GM12878 (cell line): ENCODE results near the gene UPK1B. TPM values are rescaled to one million over a fixed set of nuclear protein-coding genes. Genes with fewer than 3 reads are reported as not detected.

Experiments
- ATAC-seq: fragments of 200-7000 bp; cut with Tn5 transposase; 3 replicates; pipeline ENCODE4 v1.9.1; 2020; ENCODE audit warnings: mild to moderate bottlenecking, moderate library complexity
- BruUV-seq: library from RNA; stranded (reverse); fragments of 400-500 nt; replicated peaks from 2 replicates; lab custom pipeline; 2021; lab: Mats Ljungman, UMichigan
- CTCF ChIA-PET: fragments of 300-600 bp; sonication (Branson Sonifier 250); formaldehyde crosslinking; extraction: SDS; loops from one replicate; lab custom pipeline; 2021; ENCODE audit warnings: inconsistent platforms; lab: Yijun Ruan, JAX
- POLR2A ChIA-PET: fragments of 350-600 bp; formaldehyde crosslinking; extraction: SDS; loops from one replicate; lab custom pipeline; 2021; ENCODE audit warnings: inconsistent platforms; lab: Charles Lee
- RAD21 ChIA-PET: fragments of 300-600 bp; sonication (Branson Sonifier 250); formaldehyde crosslinking; loops from one replicate; lab custom pipeline; 2023; ENCODE audit warnings: antibody characterized with exemption; ENCODE audit not compliant: unreplicated experiment; lab: Charles Lee
- SMC1A ChIA-PET: fragments of 300-600 bp; sonication (Branson Sonifier 250); formaldehyde crosslinking; loops from one replicate; lab custom pipeline; 2023; ENCODE audit not compliant: unreplicated experiment, uncharacterized antibody; lab: Charles Lee
- DNase-seq: peaks from one replicate; pipeline ENCODE4 v3.0.0-alpha.2; 2011; ENCODE audit warnings: low read depth, low spot score
- FAIRE-seq: peaks from 3 replicates; lab custom pipeline; 2011; peaks lifted over from hg19 to GRCh38; lab: Jason Lieb, UNC
- H2AFZ ChIP-seq: 2 replicates; pipeline ENCODE4 v1.6.0; 2011; ENCODE audit warnings: low read depth, low read length, control low read depth; ENCODE audit not compliant: control insufficient read depth
- H3K27ac ChIP-seq: 2 replicates; pipeline ENCODE4 v1.5.1; 2011; ENCODE audit warnings: control low read depth; ENCODE audit not compliant: control insufficient read depth, insufficient read depth
- H3K27me3 ChIP-seq, 2 experiments: replicated peaks in 1 of 2; 2 replicates each; pipeline versions ENCODE4 v1.6.0 to v1.6.1; 2011; ENCODE audit warnings: low read length in 1 of 2; ENCODE audit not compliant: control insufficient read depth in 2 of 2, insufficient read depth in 2 of 2
- H3K36me3 ChIP-seq, 2 experiments: 2 replicates each; pipeline ENCODE4 v1.5.1; 2011; ENCODE audit warnings: low read length in 1 of 2; ENCODE audit not compliant: control insufficient read depth in 2 of 2, insufficient read depth in 2 of 2
- H3K4me1 ChIP-seq: 2 replicates; pipeline ENCODE4 v1.6.1; 2011; ENCODE audit warnings: mild to moderate bottlenecking, low read length, moderate library complexity, mixed read lengths; ENCODE audit not compliant: control insufficient read depth, insufficient read depth
- H3K4me2 ChIP-seq: 2 replicates; pipeline ENCODE4 v1.6.0; 2011; ENCODE audit warnings: control low read depth; ENCODE audit not compliant: control insufficient read depth, insufficient read depth
- H3K4me3 ChIP-seq: fragments of 200-600 bp; sonication (generic); 2 replicates; pipeline ENCODE4 v1.5.1; 2016
- H3K79me2 ChIP-seq: 2 replicates; pipeline ENCODE4 v1.6.0; 2011; ENCODE audit warnings: low read length; ENCODE audit not compliant: control insufficient read depth, insufficient read depth
- H3K9ac ChIP-seq: 2 replicates; pipeline ENCODE4 v1.8.0; 2011; ENCODE audit warnings: low read length, control low read depth, mixed read lengths; ENCODE audit not compliant: control insufficient read depth, insufficient read depth
- H3K9me3 ChIP-seq: replicated peaks from 3 replicates; pipeline ENCODE4 v1.5.1; 2011; ENCODE audit warnings: mild to moderate bottlenecking, low read length; ENCODE audit not compliant: control insufficient read depth, insufficient read depth
- H4K20me1 ChIP-seq: 2 replicates; pipeline ENCODE4 v1.6.0; 2011; ENCODE audit not compliant: control insufficient read depth, insufficient read depth
- BRCA1 ChIP-seq: IDR thresholded peaks from 2 replicates; pipeline ENCODE4 v1.6.1; 2011; ENCODE audit warnings: low read depth, low read length, improper control_type of control experiment
- EP300 ChIP-seq, 2 experiments: fragments of 150-350 bp in 1 of 2; IDR thresholded peaks; 2 replicates each; pipeline ENCODE4 v1.6.1; 2011 to 2012; ENCODE audit warnings: low read depth in 2 of 2, low read length in 2 of 2, borderline replicate concordance in 1 of 2, improper control_type of control experiment in 1 of 2, inconsistent platforms in 1 of 2; ENCODE audit not compliant: control insufficient read depth in 1 of 2
- JUNB ChIP-seq: IDR thresholded peaks from 2 replicates; pipeline ENCODE4 v1.6.1; 2016; ENCODE audit warnings: antibody characterized with exemption, mild to moderate bottlenecking
- NFYA ChIP-seq: IDR thresholded peaks from 2 replicates; pipeline ENCODE4 v1.6.1; 2011; ENCODE audit warnings: low read depth, mild to moderate bottlenecking, low read length, improper control_type of control experiment, borderline replicate concordance
- RCOR1 ChIP-seq: conservative IDR thresholded peaks from 2 replicates; pipeline ENCODE4 v1.6.1; 2012; ENCODE audit warnings: low read depth, low read length, improper control_type of control experiment
- SUZ12 ChIP-seq: fragments of 200-600 bp; sonication (generic); IDR thresholded peaks from one replicate; pipeline ENCODE4 v1.6.1; 2018; ENCODE audit warnings: antibody characterized with exemption, mild to moderate bottlenecking; ENCODE audit not compliant: unreplicated experiment
- TCF12 ChIP-seq: IDR thresholded peaks from 2 replicates; pipeline ENCODE4 v1.6.1; 2011; ENCODE audit warnings: low read depth, mild to moderate bottlenecking, low read length
- ZNF24 ChIP-seq: fragments of 450-650 bp; IDR thresholded peaks from 2 replicates; pipeline ENCODE4 v1.6.1; 2017; ENCODE audit warnings: antibody characterized with exemption, mild to moderate bottlenecking
- ZZZ3 ChIP-seq: IDR thresholded peaks from 2 replicates; pipeline ENCODE4 v1.6.1; 2011; ENCODE audit warnings: low read depth; ENCODE audit not compliant: control insufficient read depth, insufficient read length
- WGBS: methylation state at CpG from one replicate; pipeline ENCODE4 v1.1.6; 2016; ENCODE audit warnings: low lambda C conversion rate; ENCODE audit not compliant: insufficient replicate concordance, insufficient coverage; ENCODE audit errors: missing lambda C conversion rate; 5-methylcytosine and 5-hydroxymethylcytosine counted together
- in situ Hi-C: fragments of 300-500 bp; cut with MboI; formaldehyde crosslinking; loops from 9 replicates; pipeline ENCODE4 v1.14.3; 2018; ENCODE audit warnings: mixed read lengths
- intact Hi-C: fragments of 100-400 bp; cut with micrococcal nuclease; formaldehyde crosslinking; loops from one replicate; pipeline ENCODE4 v1.14.2; 2022; ENCODE audit not compliant: unreplicated experiment
- polyA plus RNA-seq, 11 experiments: library from polyadenylated mRNA; depleted of rRNA in 4 of 11; unstranded in 6 of 11; stranded (reverse) in 5 of 11; fragments of >200 nt; fragmentation: Nextera tagmentation in 4 of 11; fragmentation: Illumina TruSeq in 1 of 11; extraction: Ambion mirVana in 4 of 11; extraction: Trizol in 1 of 11; gene quantifications; 1 replicate in 1 of 11; 2 replicates in 10 of 11; pipeline versions ENCODE4 v1.2.1 to v1.2.3, GENCODE V29; 2011 to 2016; ENCODE audit warnings: inconsistent platforms in 2 of 11, missing spikeins in 2 of 11, low read depth in 1 of 11
- total RNA-seq, 4 experiments: library from RNA; depleted of rRNA in 3 of 4; stranded (reverse); fragments of >200 nt in 3 of 4; fragmentation: Illumina TruSeq in 1 of 4; extraction: Trizol in 1 of 4; gene quantifications; 2 replicates each; pipeline versions ENCODE4 v1.2.1 to v1.2.3, GENCODE V29; 2013 to 2021

UPK1B gene
- total and polyA plus RNA-seq, 10 of the 15 experiments (the other 5 are each of a cell fraction or from before 2014, with no cell fraction given) = not detected

GRCh38 chr3:119157971-119158370 lies 15.4 kb upstream of the UPK1B start:
- TF ChIP-seq NFYA = no peak
- TF ChIP-seq BRCA1 = no peak
- TF ChIP-seq SUZ12 = no peak
- 20% methylated on average over 2 of the region's 2 CpGs for WGBS
- H3K79me2 ChIP-seq = no peaks in the 10 kb centered on the region
- ChIA-PET CTCF (no interaction called here), SMC1A (no interaction called here), RAD21 (no interaction called here), POLR2A (no interaction called here)
- no peak for ATAC-seq
- no peaks in the 10 kb centered on the region; the same call in 2 of the 3 replicates for H3K9me3 ChIP-seq
- in situ Hi-C loops = no loop called here
- H3K4me2 ChIP-seq = no peak overlapping the region
- no peak overlapping the region for H3K9ac ChIP-seq
- FAIRE-seq = no peak
- no peak overlapping the region for H3K4me3 ChIP-seq
- H4K20me1 ChIP-seq = no peaks in the 10 kb centered on the region
- H3K4me1 ChIP-seq = no peaks in the 10 kb centered on the region
- no peak for DNase-seq
- intact Hi-C loops = no loop called here
- no TSS peak for BruUV-seq
- no peak overlapping the region for H3K27ac ChIP-seq
- no peaks in the 10 kb centered on the region for H3K36me3 ChIP-seq
- H3K27me3 ChIP-seq = no peaks in the 10 kb centered on the region
- H2AFZ ChIP-seq = no peak overlapping the region

GRCh38 chr3:119160361-119160760 lies 13.0 kb upstream of the UPK1B start:
- in situ Hi-C loops (no loop called here), intact Hi-C loops (no loop called here)
- H3K79me2 ChIP-seq = no peaks in the 10 kb centered on the region
- no peak overlapping the region for H3K9ac ChIP-seq
- TF ChIP-seq JUNB (no peak), RCOR1 (no peak), ZNF24 (no peak), ZZZ3 (no peak), EP300 (IDR thresholded peaks at IDR 0.05; ENCODE audit: borderline replicate concordance in 1 of 2, control insufficient read depth in 1 of 2, low read depth in 2 of 2, low read length in 2 of 2) (no peak), TCF12 (no peak)
- no peak overlapping the region for H3K4me3 ChIP-seq
- H3K4me2 ChIP-seq = no peak overlapping the region
- FAIRE-seq (no peak), ATAC-seq (no peak), DNase-seq (no peak)
- ChIA-PET POLR2A (no interaction called here), CTCF (no interaction called here), RAD21 (no interaction called here), SMC1A (interaction anchor here (1.0 kb wide), 1 partner anchor 13 kb away, joined by 3 read pairs; no protein-coding TSS in a partner anchor)
- no TSS peak for BruUV-seq
- no peaks in the 10 kb centered on the region for H3K27me3 ChIP-seq
- WGBS = 0% methylated on average over 1 of the region's 1 CpG
- H3K9me3 ChIP-seq = no peaks in the 10 kb centered on the region; the same call in 2 of the 3 replicates
- H3K4me1 ChIP-seq = no peaks in the 10 kb centered on the region
- no peak overlapping the region for H2AFZ ChIP-seq
- no peak overlapping the region for H3K27ac ChIP-seq
- no peaks in the 10 kb centered on the region for H4K20me1 ChIP-seq
- H3K36me3 ChIP-seq = no peaks in the 10 kb centered on the region
